HS-27A (cell line): ENCODE measurements around the gene SPTAN1.
"Not testable (repeated sequence)": the region's sequence is repeated elsewhere in the genome, so short reads cannot be mapped to it uniquely, and the experiment has no call there.

ENCODE experiments used
- DNase-seq: peaks from one replicate; pipeline ENCODE4 v3.0.0-alpha.2; 2012; ENCODE audit warnings: low read depth, missing footprints

The SPTAN1 gene

DNA sequence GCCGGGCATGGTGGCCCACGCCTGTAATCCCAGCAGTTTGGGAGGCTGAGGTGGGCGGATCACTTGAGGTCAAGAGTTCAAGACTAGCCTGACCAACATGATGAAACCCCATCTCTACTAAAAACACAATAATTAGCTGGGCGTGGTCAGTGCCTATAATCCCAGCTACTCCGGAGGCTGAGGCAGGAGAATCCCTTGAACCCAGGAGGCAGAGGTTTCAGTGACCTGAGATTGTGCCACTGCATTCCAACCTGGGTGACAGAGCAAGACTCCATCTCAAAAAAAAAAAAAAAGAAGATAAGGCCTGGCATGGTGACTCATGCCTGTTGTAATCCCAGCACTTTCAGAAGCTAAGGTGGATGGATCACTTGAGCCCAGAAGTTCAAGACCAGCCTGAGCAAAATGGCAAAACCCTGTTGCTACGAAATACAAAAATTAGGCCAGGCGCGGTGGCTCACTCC is 114.1 kb downstream of the SPTAN1 start:
- not testable (repeated sequence) for DNase-seq

DNA sequence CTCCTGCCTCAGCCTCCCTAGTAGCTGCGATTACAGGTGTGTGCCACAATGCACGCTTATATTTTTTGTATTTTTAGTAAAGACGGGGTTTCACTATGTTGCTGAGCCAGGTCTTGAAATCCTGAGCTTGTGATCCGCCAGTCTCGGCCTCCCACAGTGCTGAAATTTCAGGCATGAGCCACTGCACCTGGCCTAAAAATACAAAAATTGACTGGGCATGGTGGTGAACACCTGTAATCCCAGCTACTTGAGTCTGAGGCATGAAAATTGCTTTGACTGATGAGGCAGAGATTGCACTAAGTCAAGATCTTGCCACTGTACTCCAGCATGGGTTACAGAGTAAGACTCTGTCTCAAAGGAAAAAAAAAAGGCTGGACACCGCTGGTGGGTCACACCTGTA is 117.4 kb downstream of the SPTAN1 start:
- DNase-seq = no peak

- DNase-seq = no peak
Measured at GRCh38 chr9:128675382-128675781, 123.0 kb downstream of the SPTAN1 start.

- no peak for DNase-seq
Measured at GRCh38 chr9:128677794-128678193, 125.4 kb downstream of the SPTAN1 start.
